ENCODE measurements around the gene ULK3.

ULK3 gene

DNA sequence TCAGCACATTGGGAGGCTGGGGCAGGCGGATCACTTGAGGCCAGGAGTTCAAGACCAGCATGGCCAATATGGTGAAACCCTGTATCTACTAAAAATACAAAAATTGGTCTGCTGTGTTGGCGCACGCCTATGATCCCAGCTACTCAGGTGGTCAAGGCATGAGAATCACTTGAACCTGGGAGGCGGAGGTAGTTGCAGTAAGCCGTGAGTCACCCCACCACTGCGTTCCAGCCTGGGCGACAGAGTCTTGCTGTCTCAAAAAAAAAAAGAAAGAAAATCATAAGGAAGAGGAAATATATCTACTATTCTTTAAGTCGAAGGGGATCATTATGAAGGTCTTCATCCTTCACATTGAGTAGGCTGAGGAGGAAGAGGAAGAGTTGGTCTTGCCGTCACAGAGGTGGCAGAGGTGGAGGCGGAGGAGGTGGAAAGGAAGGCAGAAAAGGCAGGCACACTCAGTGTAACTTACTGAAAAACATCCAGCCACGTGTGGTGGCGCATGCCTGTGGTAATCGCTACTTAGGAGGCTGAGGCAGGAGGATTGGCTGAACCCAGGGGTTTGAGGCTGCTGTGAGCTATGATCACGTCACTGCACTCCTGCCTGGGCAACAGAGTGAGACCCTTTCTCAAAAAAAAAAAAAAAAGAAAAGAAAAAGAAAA is 46.9 kb downstream of the ULK3 start:
- DNase-seq = no peak

DNA sequence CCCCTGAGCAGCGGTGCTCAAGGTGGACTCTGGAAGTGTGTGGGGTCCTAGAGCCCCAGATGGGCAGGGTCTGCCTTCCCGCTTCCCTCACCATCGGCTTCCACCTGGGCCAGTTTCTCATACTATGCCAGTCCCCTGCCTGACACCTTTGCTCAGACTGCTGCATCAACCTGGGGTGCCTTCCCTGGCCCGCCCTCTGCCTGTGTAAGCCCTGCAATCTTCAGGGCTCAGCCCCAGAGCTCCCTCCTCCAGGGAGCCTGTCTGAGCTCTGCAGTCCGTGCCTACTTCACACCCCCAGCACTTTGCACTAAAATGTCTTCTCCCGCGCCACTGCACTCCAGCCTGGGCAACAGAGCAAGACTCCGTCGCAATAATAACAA is 48.0 kb downstream of the ULK3 start:
- DNase-seq = no peak

DNA sequence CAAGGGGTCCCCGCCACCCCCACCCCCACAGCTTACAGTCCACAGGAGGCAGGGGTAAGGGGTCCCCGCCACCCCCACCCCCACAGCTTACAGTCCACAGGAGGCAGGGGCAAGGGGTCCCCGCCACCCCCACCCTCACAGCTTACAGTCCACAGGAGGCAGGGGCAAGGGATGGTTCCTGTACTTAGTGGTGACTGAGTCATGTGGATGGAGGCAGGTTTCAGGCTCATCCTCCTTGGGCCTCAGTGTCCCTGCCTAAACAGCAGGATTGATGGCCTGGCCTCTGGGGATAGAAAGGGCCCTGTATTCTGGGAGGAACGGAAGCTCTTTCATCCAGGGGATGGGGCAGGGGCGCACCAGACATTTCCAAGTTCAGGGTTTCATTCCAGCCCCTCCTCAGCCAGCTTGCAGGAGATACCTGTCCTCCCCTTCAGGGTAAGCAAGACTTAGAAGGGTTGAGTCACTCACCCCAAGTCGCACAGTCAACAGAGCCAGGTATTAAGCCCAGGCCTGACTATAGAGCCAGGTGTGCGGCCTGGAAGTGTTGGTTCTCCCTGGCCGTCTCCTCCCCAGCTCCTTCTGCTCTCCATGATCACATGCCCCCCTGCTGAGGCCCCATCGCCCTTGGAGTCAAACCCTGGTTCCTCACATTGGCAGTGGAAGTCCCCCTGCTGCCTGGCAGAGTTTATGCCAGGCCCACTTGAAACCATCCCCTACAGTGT is 48.5 kb downstream of the ULK3 start:
- DNase-seq = no peak

DNA sequence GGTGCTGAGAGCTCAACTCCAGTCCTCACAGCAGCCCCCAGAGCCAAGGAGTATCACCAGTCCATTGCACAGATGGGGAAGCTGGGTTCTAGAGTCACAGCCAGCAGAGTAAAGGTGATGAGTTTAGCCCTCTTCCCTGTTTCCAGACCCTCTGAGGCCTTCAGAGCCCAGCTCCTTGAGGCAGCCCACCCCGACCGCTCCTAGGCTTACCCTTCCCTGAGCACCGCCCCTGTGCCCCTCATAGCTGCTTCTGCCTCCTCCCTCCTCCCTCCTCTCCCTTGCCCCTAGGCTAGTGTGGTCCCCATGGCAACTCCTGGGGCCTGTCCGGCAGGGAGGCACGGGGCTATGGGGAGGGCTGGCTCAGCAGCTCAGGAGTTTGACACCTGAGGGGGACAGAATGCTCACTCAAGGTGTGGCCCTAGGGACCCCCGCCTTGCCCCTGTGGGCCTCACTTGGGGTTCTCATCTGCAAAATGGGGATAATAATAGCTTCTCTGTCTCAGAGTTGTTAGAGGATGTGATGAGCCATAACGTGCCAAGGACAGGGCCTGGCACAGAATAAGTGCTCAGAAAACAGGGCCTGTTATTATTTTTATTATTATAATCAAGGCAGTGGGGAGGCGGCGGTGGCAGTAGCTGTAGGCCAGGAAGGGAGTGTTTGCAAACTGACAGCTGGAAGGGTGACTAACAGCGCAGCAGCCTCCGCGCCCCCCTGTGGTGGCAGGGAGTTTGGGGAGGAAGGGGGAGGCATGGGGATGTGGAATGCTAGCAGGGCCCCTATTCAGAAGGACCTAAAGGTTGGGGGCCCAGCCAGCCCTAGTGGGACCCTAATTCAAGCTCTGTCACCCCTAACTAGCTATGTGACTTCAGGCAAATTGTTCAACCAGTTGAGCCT is 49.6 kb downstream of the ULK3 start:
- no peak for DNase-seq

GRCh38 chr15:74792227-74793016 is 50.5 kb downstream of the ULK3 start:
- DNase-seq = no peak

GRCh38 chr15:74791667-74792066 is 51.3 kb downstream of the ULK3 start:
- no peak for DNase-seq

- DNase-seq = no peak
These were observed 51.9 kb downstream of the ULK3 start for GRCh38 chr15:74791007-74791406.

GRCh38 chr15:74790080-74790916 is 52.7 kb downstream of the ULK3 start:
- DNase-seq = peak; percentile 79

- no peak for DNase-seq
These were observed 53.2 kb downstream of the ULK3 start for GRCh38 chr15:74789741-74790079.

- no peak for DNase-seq
These were observed 53.8 kb downstream of the ULK3 start for GRCh38 chr15:74789171-74789631.

DNA sequence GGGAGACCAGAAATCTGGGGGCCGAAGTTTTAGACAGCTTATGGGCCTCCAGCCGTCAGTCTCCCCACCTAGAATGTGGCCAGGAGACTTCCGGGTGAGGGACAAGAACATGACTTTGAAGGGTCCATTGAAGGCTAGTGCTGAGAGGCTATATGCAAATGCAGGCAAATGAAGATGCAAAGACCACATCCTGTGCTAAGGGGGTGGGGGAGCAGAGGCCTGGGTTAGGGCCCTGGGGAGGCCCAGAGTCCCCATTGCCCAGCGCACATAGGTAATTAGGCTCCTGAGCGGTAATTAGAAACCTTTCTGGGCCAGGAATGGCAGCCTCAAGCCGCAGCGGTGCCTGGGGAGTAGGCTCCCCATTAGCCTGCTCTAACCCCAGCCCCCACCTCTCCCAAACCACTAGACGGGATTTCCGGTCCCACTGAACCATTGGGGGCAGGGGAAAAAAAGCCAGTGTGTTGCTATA is 54.2 kb downstream of the ULK3 start:
- DNase-seq = peak; percentile 62

- no peak for DNase-seq
These were observed 54.8 kb downstream of the ULK3 start for GRCh38 chr15:74788042-74788682.

DNA sequence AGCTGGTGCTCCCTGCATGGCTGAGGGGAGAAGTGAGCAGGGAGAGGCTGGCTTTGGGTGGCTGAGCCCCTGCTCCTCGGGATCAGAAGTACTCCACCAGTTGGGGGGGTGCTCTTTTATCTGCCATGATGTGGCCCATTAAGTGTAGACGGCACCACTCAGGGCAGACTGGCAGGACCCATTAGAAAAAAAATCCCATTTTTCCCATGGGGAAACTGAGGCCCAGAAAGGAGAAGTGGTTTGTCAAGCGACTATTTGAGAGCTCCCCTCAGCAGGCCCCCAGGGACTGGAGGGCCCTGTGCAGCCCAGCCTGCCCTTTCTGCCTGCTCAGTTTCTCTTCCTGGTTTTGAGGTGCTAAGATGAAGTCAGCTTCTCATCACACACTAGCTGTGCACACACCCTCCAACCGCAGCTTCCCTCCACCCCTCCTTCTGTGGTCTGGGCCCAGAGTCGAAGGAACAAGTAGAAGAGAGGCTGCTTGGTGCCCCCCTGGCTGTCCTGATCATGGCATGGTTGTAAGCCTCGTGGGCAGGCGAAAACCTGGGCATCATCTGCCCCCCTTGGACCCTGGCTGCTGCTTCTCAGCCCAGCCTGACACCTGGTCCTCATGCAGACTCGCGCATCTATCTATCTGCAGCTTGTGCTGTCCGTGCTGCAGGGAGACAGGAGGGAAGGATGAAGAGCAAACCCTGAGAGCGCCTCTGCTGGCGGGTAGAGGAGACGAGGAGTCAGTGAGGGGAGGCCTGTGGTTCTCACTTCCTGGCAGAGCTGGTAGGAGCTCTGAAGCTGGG is 55.5 kb downstream of the ULK3 start:
- DNase-seq = peak; percentile 93

GRCh38 chr15:74786551-74787165 is 56.3 kb downstream of the ULK3 start:
- DNase-seq = no peak
